ENCODE data around the gene PCBP3. TPM values are rescaled to one million over a fixed set of nuclear protein-coding genes. Genes with fewer than 3 reads are reported as not detected.
"Not testable (repeated sequence)": the region's sequence is repeated elsewhere in the genome, so short reads cannot be mapped to it uniquely, and the experiment has no call there.

The PCBP3 gene
- total RNA-seq, 1 donor: 2.2 TPM

DNA sequence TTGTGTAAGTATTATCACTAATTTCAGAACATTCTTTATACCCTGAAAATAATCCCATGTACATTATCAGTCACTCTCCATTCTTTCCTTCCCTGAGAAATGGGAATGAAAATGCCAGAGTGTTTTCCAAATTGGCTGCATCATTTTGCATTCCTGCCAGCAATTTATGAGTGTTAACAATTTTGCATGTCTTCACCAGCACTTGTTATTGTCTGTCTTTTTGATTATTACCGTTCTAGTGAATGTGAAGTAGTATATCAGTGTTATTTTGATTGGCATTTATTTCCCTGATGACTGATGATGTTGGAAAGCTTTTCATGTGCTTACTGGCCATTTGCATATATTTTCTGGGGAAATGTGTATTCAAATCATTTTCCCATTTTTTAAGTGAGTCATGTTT, 71.9 kb downstream of the PCBP3 start:
- Histone ChIP-seq H3K4me1 (ENCODE audit: insufficient read depth, low read length) (no peaks in the 10 kb centered on the region), H3K9me3 (ENCODE audit: low read depth, low read length) (peaks cover 8% of the 10 kb centered on the region), H3K27me3 (ENCODE audit: insufficient read depth, low read length) (no peaks in the 10 kb centered on the region), H3K4me3 (ENCODE audit: low read length) (no peak overlapping the region)

DNA sequence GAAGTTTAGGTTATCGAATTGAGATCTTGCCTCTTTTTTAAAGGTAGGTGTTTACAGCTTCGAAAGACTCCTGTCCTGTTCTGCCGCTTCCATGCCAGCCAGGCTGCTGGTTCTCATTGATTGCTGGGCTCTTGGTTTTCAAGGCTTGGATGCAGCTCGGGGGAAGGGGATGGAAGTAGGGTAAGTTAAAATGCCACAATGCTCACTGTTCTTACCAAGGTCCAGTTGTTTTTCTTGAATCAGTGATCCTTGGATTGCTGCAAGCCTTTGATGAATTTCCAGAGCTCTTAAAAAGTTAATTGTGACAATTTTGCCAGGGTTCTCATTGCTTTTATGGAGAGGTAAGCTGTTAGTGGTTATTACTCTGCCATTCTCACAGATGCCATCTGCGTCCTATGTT, 74.9 kb downstream of the PCBP3 start:
- Histone ChIP-seq H3K9me3 (ENCODE audit: low read depth, low read length) (no peaks in the 10 kb centered on the region), H3K4me3 (ENCODE audit: low read length) (no peak overlapping the region)

DNA sequence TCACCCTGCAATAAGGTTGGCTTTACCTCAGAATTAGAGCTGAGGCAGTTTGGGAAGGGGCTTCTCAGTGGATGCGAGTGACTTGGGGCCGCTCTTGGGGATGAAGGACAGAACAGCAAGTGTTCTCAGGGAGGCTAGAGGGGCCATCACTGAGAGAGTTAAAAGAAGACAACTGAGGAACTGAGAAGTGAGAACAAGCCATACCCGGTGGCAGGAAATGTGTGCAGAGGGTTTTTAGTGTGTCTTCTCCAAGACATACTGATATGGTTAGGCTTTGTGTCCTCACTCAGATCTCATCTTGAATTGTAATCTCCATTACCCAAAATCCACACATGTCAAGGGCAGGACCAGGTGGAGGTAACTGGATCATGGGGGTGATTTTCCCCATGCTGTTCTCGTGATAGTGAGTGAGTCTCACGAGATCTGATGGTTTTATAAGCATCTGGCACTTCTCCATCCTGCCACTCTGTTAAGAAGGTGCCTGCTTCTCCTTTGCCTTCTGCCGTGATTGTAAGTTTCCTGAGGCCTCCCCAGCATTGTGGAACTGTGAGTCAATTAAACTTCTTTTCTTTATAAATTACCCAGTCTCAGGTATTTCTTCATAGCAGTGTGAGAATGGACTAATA, 75.8 kb downstream of the PCBP3 start:
- no peaks in the 10 kb centered on the region for H3K27me3 ChIP-seq (ENCODE audit: insufficient read depth, low read length)
- no peak overlapping the region for H3K4me3 ChIP-seq (ENCODE audit: low read length)
- H3K9me3 ChIP-seq (ENCODE audit: low read depth, low read length): no peaks in the 10 kb centered on the region
- no peaks in the 10 kb centered on the region for H3K4me1 ChIP-seq (ENCODE audit: insufficient read depth, low read length)

More for the DNA sequence above, 74.9 kb downstream of the PCBP3 start:
- no peaks in the 10 kb centered on the region for H3K4me1 ChIP-seq (ENCODE audit: insufficient read depth, low read length)
- H3K27me3 ChIP-seq (ENCODE audit: insufficient read depth, low read length): no peaks in the 10 kb centered on the region

- H3K4me3 ChIP-seq (ENCODE audit: low read length); H3K9me3 ChIP-seq (ENCODE audit: low read depth, low read length); H3K27me3 ChIP-seq (ENCODE audit: insufficient read depth, low read length); H3K4me1 ChIP-seq (ENCODE audit: insufficient read depth, low read length): not testable (repeated sequence)
Observed at GRCh38 chr21:45720204-45720603, 76.7 kb downstream of the PCBP3 start.

- Histone ChIP-seq H3K27me3 (ENCODE audit: insufficient read depth, low read length) (no peaks in the 10 kb centered on the region), H3K4me1 (ENCODE audit: insufficient read depth, low read length) (no peaks in the 10 kb centered on the region), H3K9me3 (ENCODE audit: low read depth, low read length) (no peaks in the 10 kb centered on the region)
Observed at GRCh38 chr21:45721671-45722070, 78.1 kb downstream of the PCBP3 start.

GRCh38 chr21:45723049-45723958, 79.8 kb downstream of the PCBP3 start:
- no peaks in the 10 kb centered on the region for H3K27me3 ChIP-seq (ENCODE audit: insufficient read depth, low read length)
- no peak overlapping the region for H3K4me3 ChIP-seq (ENCODE audit: low read length)
- H3K4me1 ChIP-seq (ENCODE audit: insufficient read depth, low read length): no peaks in the 10 kb centered on the region
- H3K9me3 ChIP-seq (ENCODE audit: low read depth, low read length): no peaks in the 10 kb centered on the region

More at GRCh38 chr21:45721671-45722070, 78.1 kb downstream of the PCBP3 start:
- no peak overlapping the region for H3K4me3 ChIP-seq (ENCODE audit: low read length)

DNA sequence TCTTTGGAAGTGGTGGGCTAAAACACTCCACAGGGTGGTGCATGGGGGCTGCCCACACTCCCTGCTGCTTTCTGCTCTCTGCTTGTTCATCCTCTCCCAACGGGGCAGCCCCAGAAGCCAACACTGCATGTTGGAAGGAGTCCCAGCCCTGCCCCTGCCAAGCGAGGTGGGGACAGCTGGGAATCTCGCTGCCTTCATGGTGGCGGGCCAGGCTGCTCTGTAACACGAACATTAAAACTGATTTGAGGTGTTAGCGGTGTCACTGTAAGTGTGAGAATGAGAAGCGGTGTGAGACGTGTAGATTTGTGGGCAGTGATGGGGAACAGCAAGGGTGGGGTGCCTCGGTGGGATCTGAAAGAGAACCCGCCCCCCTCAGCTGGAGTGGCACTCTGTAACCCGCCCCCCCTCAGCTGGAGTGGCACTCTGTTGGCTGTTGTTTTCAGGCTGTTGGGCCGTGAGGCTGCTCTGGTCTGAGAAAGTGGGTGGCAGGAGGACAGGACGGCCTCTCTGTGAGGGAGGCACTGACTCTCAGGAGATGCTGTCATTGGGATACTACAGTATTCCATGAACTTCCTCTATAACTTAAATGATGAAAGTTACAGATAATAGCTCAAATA, 80.9 kb downstream of the PCBP3 start:
- Histone ChIP-seq H3K4me3 (ENCODE audit: low read length) (no peak overlapping the region), H3K4me1 (ENCODE audit: insufficient read depth, low read length) (no peaks in the 10 kb centered on the region), H3K9me3 (ENCODE audit: low read depth, low read length) (no peaks in the 10 kb centered on the region), H3K27me3 (ENCODE audit: insufficient read depth, low read length) (no peaks in the 10 kb centered on the region)

DNA sequence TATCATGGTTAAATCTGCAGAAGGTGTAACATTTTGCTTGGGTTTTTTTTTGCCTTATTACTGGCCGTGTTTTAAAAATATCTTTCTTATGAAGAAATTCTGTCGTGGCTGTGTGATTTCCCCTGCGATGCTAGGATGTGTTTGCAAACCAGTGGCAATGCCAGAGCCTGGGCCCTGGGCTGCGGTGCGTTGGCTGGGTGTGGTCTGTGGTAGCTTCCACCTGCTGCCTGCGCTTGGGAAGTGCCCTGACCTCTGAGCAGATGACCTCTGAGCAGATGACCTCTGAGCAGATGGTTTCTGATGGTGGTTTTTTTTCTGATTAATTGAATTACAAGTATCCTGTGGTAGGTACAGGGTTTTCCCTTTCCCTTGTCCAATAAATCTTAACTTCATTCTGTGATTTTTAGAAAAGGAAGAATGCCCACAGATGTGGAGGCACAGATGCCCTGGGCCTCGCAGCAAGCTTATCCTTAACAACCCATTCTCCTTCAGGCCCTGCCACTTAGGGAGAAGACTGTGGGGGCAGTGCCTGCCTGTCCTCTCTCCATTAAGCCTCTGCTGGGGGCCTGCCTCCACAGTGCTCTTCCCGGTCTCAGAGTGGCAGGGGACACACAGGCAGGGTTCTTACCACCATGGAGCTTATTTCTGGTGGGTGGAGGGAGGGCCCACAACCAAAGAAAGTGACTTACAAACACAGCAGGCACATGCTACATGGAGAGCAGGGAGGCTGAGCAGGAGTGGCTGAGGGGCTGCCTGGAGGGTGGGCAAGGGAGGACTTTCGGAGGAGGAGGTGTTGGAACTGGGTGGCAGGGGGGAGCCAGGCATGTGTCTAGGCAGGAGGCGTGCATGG, 81.7 kb downstream of the PCBP3 start:
- Histone ChIP-seq H3K4me3 (ENCODE audit: low read length) (no peak overlapping the region), H3K9me3 (ENCODE audit: low read depth, low read length) (no peaks in the 10 kb centered on the region), H3K27me3 (ENCODE audit: insufficient read depth, low read length) (no peaks in the 10 kb centered on the region), H3K4me1 (ENCODE audit: insufficient read depth, low read length) (no peaks in the 10 kb centered on the region)

DNA sequence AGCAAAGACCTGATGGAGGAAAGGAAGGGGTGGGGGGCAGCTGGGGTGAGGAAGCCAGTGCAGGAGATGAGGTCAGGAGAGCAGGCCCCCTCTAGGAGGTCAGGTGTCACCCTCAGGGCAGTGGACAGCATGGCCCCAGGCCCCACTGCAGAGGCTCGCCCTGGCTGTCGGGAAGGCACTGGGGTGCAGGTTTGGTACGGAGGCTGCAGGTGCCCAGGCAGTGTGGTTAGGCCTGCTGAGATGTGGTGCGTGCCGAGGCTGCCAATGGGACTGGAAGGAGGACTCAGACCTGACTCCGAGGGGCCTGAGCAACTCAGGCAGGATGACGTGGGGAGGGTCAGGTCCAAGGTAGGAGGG, 82.3 kb downstream of the PCBP3 start:
- H3K27me3 ChIP-seq (ENCODE audit: insufficient read depth, low read length): no peaks in the 10 kb centered on the region
- H3K9me3 ChIP-seq (ENCODE audit: low read depth, low read length): no peaks in the 10 kb centered on the region
- no peak overlapping the region for H3K4me3 ChIP-seq (ENCODE audit: low read length)
- no peaks in the 10 kb centered on the region for H3K4me1 ChIP-seq (ENCODE audit: insufficient read depth, low read length)

DNA sequence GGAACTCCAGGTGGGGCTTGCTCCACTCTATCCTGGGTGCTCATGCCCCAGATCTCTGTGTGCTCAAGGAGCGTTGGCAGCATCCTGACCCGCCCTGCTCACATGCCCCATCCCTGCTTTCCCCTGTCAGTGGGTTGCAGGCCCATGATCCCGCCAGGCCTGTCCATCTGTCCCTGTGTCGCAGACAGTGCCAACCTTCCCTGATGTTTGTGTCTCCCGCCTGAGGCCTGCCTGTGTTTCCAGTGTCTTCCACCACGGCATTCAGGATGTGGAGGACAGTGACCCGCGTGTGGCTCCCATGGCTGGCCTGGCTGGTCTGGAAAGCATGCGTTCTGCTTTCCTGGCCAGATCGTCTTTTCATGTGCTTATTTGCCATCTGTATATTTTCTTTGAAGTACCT, 82.9 kb downstream of the PCBP3 start:
- no peaks in the 10 kb centered on the region for H3K27me3 ChIP-seq (ENCODE audit: insufficient read depth, low read length)
- H3K4me1 ChIP-seq (ENCODE audit: insufficient read depth, low read length): no peaks in the 10 kb centered on the region
- H3K4me3 ChIP-seq (ENCODE audit: low read length): no peak overlapping the region
- H3K9me3 ChIP-seq (ENCODE audit: low read depth, low read length): no peaks in the 10 kb centered on the region

DNA sequence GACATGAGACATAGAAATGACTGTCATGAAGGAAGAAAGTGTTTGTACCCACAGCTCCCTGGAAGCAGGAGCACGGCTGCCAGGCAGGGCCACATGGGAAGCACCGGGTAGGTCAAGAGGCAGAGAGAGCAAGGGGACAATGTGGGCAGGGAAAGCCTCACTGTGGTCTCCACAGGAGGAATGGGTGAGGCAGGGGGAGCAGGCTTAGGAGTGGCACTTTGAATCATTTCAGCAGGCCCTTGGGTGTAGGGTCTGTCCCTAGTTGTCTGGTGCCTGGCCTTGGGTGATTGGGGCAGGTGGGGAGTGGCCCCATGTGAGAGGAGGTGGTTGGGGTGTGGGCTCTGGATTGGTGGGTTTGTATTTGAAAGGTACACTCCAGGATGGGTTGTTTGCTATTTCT, 83.9 kb downstream of the PCBP3 start:
- H3K4me1 ChIP-seq (ENCODE audit: insufficient read depth, low read length): no peaks in the 10 kb centered on the region
- no peaks in the 10 kb centered on the region for H3K9me3 ChIP-seq (ENCODE audit: low read depth, low read length)
- H3K4me3 ChIP-seq (ENCODE audit: low read length): no peak overlapping the region
- no peaks in the 10 kb centered on the region for H3K27me3 ChIP-seq (ENCODE audit: insufficient read depth, low read length)

- H3K9me3 ChIP-seq (ENCODE audit: low read depth, low read length): no peaks in the 10 kb centered on the region
- no peaks in the 10 kb centered on the region for H3K4me1 ChIP-seq (ENCODE audit: insufficient read depth, low read length)
- H3K4me3 ChIP-seq (ENCODE audit: low read length): no peak overlapping the region
- H3K27me3 ChIP-seq (ENCODE audit: insufficient read depth, low read length): no peaks in the 10 kb centered on the region
Observed at GRCh38 chr21:45735259-45736000, 91.9 kb downstream of the PCBP3 start.

- Histone ChIP-seq H3K9me3 (ENCODE audit: low read depth, low read length) (no peaks in the 10 kb centered on the region), H3K4me3 (ENCODE audit: low read length) (no peak overlapping the region), H3K27me3 (ENCODE audit: insufficient read depth, low read length) (no peaks in the 10 kb centered on the region), H3K4me1 (ENCODE audit: insufficient read depth, low read length) (no peaks in the 10 kb centered on the region)
Observed at GRCh38 chr21:45736042-45736689, 92.6 kb downstream of the PCBP3 start.

Data from mononuclear cell (primary cell).